Neural cell (in vitro differentiated cells): ENCODE data around the gene PTCD2. TPM values are rescaled to one million over a fixed set of nuclear protein-coding genes. Genes with fewer than 3 reads are reported as not detected.

Experiments used
- H2AFZ ChIP-seq: fragments of 200-600, 300-800 bp; sonication (generic), shearing (Covaris generic); 2 replicates; pipeline ENCODE4 v1.6.0; 2014; ENCODE audit warnings: low read depth, mild to moderate bottlenecking, antibody characterized with exemption, low read length, moderate library complexity
- H3F3A ChIP-seq: fragments of 200-600 bp; shearing (Covaris generic); 2 replicates; pipeline ENCODE4 v1.6.1; 2016; ENCODE audit warnings: mild to moderate bottlenecking, moderate library complexity, mixed read lengths, antibody characterized with exemption, low read length; ENCODE audit not compliant: insufficient read depth, poor library complexity, severe bottlenecking
- H3K27ac ChIP-seq: fragments of 200-600, 300-800 bp; sonication (generic), shearing (Covaris generic); 2 replicates; pipeline ENCODE4 v1.5.1; 2014; ENCODE audit warnings: mild to moderate bottlenecking, low read length, moderate library complexity
- H3K27me3 ChIP-seq: fragments of 300-800, 200-600 bp; sonication (generic), shearing (Covaris generic); 2 replicates; pipeline ENCODE4 v1.6.0; 2014; ENCODE audit warnings: mild to moderate bottlenecking, low read depth, low read length, moderate library complexity; ENCODE audit not compliant: insufficient read depth
- H3K36me3 ChIP-seq: fragments of 300-800, 200-600 bp; sonication (generic), shearing (Covaris generic); 2 replicates; pipeline ENCODE4 v1.5.1; 2014; ENCODE audit warnings: mild to moderate bottlenecking, antibody characterized with exemption, low read length, moderate library complexity; ENCODE audit not compliant: insufficient read depth
- H3K4me2 ChIP-seq: fragments of 300-800, 200-600 bp; sonication (generic), shearing (Covaris generic); 2 replicates; pipeline ENCODE4 v1.6.0; 2014; ENCODE audit warnings: mild to moderate bottlenecking, low read length
- H3K4me3 ChIP-seq: fragments of 300-800, 200-600 bp; sonication (generic), shearing (Covaris generic); 2 replicates; pipeline ENCODE4 v1.5.1; 2014; ENCODE audit warnings: mild to moderate bottlenecking, low read length, moderate library complexity
- H3K79me2 ChIP-seq: fragments of 200-600 bp; shearing (Covaris generic); replicated peaks from 2 replicates; pipeline ENCODE4 v1.6.0; 2014; ENCODE audit warnings: mild to moderate bottlenecking, low read length, moderate library complexity; ENCODE audit not compliant: insufficient read depth
- H3K9ac ChIP-seq: fragments of 300-800, 200-600 bp; sonication (generic), shearing (Covaris generic); 2 replicates; pipeline ENCODE4 v1.6.1; 2016; ENCODE audit warnings: mild to moderate bottlenecking, low read length, mixed read lengths
- H3K9me2 ChIP-seq: fragments of 200-600 bp; shearing (Covaris generic); 2 replicates; pipeline ENCODE4 v1.6.1; 2016; ENCODE audit warnings: mild to moderate bottlenecking, low read length, mixed read lengths; ENCODE audit not compliant: insufficient read depth
- H3K9me3 ChIP-seq: fragments of 200-600, 300-800 bp; sonication (generic), shearing (Covaris generic); 2 replicates; pipeline ENCODE4 v1.6.1; 2016; ENCODE audit warnings: mild to moderate bottlenecking, mixed run types, low read length, moderate library complexity, mixed read lengths
- H4K20me1 ChIP-seq: fragments of 200-600 bp; shearing (Covaris generic); 2 replicates; pipeline ENCODE4 v1.6.1; 2016; ENCODE audit warnings: mild to moderate bottlenecking, mixed run types; ENCODE audit not compliant: insufficient read depth
- EP300 ChIP-seq: fragments of 450-650 bp; conservative IDR thresholded peaks from 2 replicates; pipeline ENCODE4 v1.6.1; 2014; ENCODE audit warnings: antibody characterized with exemption, mild to moderate bottlenecking, moderate library complexity; ENCODE audit not compliant: poor library complexity, severe bottlenecking
- EZH2 ChIP-seq: fragments of 200-600, 300-800 bp; shearing (Covaris generic), sonication (generic); IDR thresholded peaks from 2 replicates; pipeline ENCODE4 v1.6.1; 2014; ENCODE audit warnings: antibody characterized with exemption, low read length, borderline replicate concordance, mild to moderate bottlenecking; ENCODE audit not compliant: insufficient read depth, poor library complexity, severe bottlenecking
- MXI1 ChIP-seq: fragments of 450-650 bp; conservative IDR thresholded peaks from 2 replicates; pipeline ENCODE4 v1.6.1; 2014; ENCODE audit warnings: antibody characterized with exemption, mild to moderate bottlenecking; ENCODE audit not compliant: poor library complexity, severe bottlenecking
- POLR2AphosphoS5 ChIP-seq: IDR thresholded peaks from 2 replicates; pipeline ENCODE4 v1.6.1; 2012
- RAD21 ChIP-seq: fragments of 450-650 bp; conservative IDR thresholded peaks from 2 replicates; pipeline ENCODE4 v1.6.1; 2014; ENCODE audit warnings: antibody characterized with exemption, mild to moderate bottlenecking, moderate library complexity
- SMC3 ChIP-seq: fragments of 450-650 bp; conservative IDR thresholded peaks from 2 replicates; pipeline ENCODE4 v1.6.1; 2014; ENCODE audit warnings: antibody characterized with exemption, mild to moderate bottlenecking, moderate library complexity; ENCODE audit not compliant: poor library complexity
- TAF1 ChIP-seq: IDR thresholded peaks from 2 replicates; pipeline ENCODE4 v1.6.1; 2012; ENCODE audit warnings: low read depth
- polyA plus RNA-seq: library from polyadenylated mRNA; depleted of rRNA; stranded (reverse); fragments of >200 nt; gene quantifications from 2 replicates; pipeline ENCODE4 v1.2.3, GENCODE V29; 2014
- TF ChIP-seq, protein P1 (sequence below): fragments of 450-650 bp; IDR thresholded peaks from 2 replicates; pipeline ENCODE4 v1.5.1; 2014; ENCODE audit warnings: antibody characterized with exemption, mild to moderate bottlenecking, moderate library complexity; ENCODE audit not compliant: poor library complexity, severe bottlenecking
- TF ChIP-seq, protein P2 (sequence below): IDR thresholded peaks from 2 replicates; pipeline ENCODE4 v1.6.1; 2012; ENCODE audit warnings: borderline replicate concordance

Gene PTCD2
- polyA plus RNA-seq, 1 donor from 2014 or later, result 4.4 TPM

GRCh38 chr5:72364171-72364570 lies 44.0 kb downstream of the PTCD2 start:
- Histone ChIP-seq H3F3A (no peaks in the 10 kb centered on the region), H3K9me3 (no peaks in the 10 kb centered on the region), H3K4me3 (no peak overlapping the region), H3K79me2 (no peaks in the 10 kb centered on the region), H3K36me3 (no peaks in the 10 kb centered on the region), H3K27ac (no peak overlapping the region), H4K20me1 (no peaks in the 10 kb centered on the region), H3K27me3 (no peaks in the 10 kb centered on the region), H2AFZ (no peak overlapping the region), H3K9ac (no peak overlapping the region), H3K4me2 (no peak overlapping the region), H3K9me2 (no peaks in the 10 kb centered on the region)
- no peak for TF ChIP-seq MXI1
- TF ChIP-seq TAF1, result no peak

DNA sequence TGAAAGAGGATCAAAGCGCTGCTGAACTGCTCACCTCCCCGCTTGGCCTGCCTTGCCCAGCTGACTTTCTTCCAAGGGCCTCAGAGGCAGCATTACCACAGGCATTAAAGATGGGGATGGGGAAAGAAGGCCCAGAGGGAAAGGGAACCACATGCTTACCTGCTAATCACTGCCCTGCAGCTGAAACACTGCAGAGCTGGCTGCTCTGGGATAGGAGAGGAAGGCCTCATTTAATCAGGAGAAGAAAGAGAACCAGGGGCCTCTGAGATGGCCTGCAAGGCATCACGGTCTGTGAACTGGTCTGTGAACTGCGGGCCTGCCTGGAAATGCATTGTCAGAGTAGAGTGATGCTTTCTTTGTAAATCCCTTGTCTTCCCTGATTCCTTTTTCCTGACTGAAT lies 44.8 kb downstream of the PTCD2 start:
- H4K20me1 ChIP-seq, result no peaks in the 10 kb centered on the region

More for the DNA sequence above, 44.8 kb downstream of the PTCD2 start:
- Histone ChIP-seq H3K27ac (peak overlapping the region; percentile 26), H3F3A (no peaks in the 10 kb centered on the region), H3K4me2 (no peak overlapping the region), H3K4me3 (no peak overlapping the region), H3K9me3 (no peaks in the 10 kb centered on the region), H3K9me2 (no peaks in the 10 kb centered on the region), H3K36me3 (no peaks in the 10 kb centered on the region), H3K79me2 (no peaks in the 10 kb centered on the region), H3K9ac (no peak overlapping the region), H3K27me3 (no peaks in the 10 kb centered on the region), H2AFZ (no peak overlapping the region)
- TF ChIP-seq MXI1 (no peak), TAF1 (no peak), RAD21 (no peak), POLR2AphosphoS5 (no peak), EP300 (no peak), EZH2 (no peak), SMC3 (no peak)
- TF ChIP-seq, protein P1, sequence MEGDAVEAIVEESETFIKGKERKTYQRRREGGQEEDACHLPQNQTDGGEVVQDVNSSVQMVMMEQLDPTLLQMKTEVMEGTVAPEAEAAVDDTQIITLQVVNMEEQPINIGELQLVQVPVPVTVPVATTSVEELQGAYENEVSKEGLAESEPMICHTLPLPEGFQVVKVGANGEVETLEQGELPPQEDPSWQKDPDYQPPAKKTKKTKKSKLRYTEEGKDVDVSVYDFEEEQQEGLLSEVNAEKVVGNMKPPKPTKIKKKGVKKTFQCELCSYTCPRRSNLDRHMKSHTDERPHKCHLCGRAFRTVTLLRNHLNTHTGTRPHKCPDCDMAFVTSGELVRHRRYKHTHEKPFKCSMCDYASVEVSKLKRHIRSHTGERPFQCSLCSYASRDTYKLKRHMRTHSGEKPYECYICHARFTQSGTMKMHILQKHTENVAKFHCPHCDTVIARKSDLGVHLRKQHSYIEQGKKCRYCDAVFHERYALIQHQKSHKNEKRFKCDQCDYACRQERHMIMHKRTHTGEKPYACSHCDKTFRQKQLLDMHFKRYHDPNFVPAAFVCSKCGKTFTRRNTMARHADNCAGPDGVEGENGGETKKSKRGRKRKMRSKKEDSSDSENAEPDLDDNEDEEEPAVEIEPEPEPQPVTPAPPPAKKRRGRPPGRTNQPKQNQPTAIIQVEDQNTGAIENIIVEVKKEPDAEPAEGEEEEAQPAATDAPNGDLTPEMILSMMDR, result no peak
- TF ChIP-seq, protein P2, sequence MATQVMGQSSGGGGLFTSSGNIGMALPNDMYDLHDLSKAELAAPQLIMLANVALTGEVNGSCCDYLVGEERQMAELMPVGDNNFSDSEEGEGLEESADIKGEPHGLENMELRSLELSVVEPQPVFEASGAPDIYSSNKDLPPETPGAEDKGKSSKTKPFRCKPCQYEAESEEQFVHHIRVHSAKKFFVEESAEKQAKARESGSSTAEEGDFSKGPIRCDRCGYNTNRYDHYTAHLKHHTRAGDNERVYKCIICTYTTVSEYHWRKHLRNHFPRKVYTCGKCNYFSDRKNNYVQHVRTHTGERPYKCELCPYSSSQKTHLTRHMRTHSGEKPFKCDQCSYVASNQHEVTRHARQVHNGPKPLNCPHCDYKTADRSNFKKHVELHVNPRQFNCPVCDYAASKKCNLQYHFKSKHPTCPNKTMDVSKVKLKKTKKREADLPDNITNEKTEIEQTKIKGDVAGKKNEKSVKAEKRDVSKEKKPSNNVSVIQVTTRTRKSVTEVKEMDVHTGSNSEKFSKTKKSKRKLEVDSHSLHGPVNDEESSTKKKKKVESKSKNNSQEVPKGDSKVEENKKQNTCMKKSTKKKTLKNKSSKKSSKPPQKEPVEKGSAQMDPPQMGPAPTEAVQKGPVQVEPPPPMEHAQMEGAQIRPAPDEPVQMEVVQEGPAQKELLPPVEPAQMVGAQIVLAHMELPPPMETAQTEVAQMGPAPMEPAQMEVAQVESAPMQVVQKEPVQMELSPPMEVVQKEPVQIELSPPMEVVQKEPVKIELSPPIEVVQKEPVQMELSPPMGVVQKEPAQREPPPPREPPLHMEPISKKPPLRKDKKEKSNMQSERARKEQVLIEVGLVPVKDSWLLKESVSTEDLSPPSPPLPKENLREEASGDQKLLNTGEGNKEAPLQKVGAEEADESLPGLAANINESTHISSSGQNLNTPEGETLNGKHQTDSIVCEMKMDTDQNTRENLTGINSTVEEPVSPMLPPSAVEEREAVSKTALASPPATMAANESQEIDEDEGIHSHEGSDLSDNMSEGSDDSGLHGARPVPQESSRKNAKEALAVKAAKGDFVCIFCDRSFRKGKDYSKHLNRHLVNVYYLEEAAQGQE, result no peak
